ENCODE measurements around the gene NTSR1.

The NTSR1 gene

DNA sequence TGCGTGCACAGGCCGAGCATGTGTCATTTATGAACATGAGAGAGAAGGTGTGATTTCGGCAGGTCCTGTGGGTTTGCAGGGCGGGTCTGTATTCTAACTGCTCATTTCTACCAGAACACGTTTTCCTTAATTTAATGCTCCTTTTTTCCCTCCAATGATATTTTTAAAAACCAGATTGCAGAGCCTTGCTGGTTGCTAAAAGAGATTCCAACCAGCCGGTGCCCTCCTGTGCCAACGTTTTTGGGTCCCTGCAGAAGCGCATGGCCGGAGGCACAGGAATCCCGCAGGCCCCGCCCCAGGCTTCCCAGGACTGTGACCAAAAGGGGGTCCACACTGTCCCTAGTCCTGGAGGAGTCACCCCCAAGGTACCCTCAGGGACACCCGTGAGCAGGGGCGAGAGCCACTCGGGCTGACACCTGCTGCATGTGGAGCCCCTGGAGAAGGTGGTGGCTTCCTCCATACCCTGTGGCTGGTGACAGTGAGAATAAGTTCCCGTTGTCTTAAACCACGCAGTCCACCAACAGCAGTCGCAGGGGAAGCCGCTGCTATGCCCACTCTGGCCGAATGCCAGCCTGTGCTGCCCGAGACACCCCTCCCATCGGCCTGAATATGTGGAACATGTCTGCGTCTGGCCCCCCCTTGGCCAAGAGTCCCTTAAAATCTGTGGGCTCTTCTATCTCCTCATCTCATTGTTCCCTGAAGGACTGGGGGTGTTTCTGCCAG lies 15.7 kb upstream of the NTSR1 start:
- no peak for DNase-seq (ENCODE audit: low read depth in 1 of 2, low spot score in 1 of 2)

DNA sequence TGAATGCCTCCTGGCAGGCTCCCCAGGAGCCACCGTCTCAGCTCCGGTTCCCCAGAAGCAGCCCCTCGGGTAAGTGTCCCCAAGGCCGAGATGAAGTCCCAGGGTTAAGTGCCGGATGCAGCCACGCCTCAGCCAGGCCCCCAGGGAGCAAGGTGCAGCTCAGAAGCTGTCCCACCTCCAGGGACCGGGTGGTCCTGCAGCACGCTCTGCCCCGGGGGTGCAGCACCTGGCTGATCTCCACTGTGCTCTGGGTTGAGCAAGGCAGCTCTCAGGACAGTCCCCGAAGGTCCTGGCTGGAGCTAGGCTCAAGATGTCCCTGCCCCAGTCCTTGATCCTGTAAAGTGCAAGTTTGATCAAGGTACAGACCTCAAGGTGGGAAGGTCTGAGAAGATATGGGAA lies 15.1 kb upstream of the NTSR1 start:
- no peak for DNase-seq (ENCODE audit: low read depth in 1 of 2, low spot score in 1 of 2)

DNA sequence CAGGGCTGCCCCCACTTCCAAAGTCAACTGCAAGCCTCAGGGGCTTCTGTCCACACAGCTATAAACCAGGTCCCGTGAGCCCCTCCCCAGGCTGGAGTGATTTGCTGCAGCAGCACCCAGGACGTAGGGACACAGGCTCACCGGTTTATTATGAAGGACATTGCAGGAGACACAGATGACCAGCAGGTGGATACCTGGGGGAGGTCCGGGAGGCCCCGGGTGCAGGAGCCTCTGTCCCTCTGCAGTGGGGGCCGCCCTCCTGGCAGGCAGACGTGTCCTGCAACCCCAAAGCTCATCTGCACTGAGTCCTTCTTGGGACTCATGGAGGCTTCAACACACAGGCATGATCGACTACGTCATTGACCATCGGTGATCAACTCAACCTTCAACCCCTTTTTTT lies 14.5 kb upstream of the NTSR1 start:
- no peak for DNase-seq (ENCODE audit: low read depth in 1 of 2, low spot score in 1 of 2)

DNA sequence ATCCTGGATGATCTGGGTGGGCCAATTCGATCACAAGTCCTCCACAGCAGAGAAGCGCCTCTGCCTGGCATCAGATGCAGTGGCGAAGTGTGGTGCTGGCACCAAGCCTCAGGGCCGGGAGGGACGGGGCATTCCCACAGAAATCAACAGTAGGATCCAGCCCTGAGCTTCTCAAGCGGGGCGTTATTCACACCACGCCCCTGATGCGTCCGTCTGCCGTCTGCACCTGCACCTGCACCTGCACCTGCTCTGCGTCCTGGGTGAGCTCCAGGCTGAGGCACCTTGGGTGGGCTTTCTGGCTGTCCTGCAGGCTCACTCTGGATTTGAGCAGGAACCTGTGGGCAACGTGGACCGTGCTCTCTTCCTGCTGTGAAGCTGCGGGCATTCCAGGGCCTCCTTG lies 13.8 kb upstream of the NTSR1 start:
- no peak for DNase-seq (ENCODE audit: low read depth in 1 of 2, low spot score in 1 of 2)

DNA sequence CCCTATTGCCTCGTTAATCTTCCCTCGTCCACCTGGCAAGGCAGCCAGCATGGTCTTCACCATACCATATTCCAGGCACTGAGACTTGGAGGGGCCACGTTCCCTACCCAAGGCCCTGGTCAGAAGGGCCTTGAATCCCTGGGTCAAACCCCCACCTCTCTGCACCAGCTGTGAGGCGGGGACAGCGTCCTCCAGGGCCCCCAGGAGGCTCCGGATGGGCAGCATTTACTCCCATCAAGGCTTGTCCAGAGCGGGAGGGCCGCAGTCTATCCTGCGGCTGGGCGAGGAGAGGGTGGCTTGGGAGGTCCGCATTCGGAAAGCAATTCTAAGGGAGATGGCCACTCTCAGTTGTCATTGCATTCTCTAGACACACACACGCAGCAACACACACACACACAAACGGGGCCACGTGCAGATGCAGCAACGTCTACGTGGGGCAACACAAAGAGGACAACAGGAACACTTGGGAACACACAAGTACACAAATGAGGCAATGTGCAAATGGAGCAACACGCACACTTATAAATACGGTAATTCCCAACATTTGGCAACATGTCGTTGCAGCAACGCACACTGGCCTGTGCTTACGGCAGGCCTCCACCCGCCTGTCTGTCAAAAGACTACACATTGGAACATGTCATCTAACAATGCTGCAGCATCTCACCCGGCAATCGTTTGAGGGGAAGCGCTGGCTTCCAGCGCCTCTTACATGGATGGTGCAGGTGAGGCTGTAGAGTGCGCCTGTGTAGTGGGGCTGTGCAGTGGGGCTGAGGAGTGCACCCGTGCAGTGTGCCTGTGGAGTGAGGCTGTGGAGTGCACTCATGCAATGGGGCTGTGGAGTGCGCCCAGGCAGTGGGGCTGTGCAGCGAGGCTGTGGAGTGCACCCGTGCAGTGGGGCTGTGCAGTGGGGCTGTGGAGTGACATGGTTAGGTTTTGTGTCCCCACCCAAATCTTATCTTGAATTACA lies 12.9 kb upstream of the NTSR1 start:
- DNase-seq (ENCODE audit: low read depth in 1 of 2, low spot score in 1 of 2) = no peak

DNA sequence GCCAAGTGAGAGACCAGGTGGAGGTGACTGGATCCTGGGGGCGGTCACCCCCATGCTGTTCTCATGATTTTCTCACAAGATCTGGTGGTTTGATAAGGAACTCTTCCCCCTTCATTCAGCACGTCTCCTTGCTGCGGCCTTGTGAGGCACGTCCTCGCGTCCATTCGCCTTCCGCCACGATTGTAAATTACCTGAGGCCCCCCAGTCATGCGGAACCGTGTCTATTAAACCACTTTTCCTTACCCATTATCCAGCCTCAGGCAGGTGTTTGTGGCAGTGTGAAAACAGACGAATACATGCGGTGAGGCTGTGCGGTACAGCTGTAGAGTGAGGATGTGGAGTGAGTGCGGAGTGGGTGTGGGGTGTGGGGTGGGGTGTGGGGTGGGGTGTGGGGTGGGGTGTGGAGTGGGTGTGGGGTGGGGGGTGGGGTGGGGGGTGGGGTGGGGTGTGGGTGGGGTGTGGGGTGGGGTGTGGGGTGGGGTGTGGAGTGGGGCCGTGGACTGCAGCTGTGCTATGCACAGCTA lies 12.1 kb upstream of the NTSR1 start:
- no peak for DNase-seq (ENCODE audit: low read depth in 1 of 2, low spot score in 1 of 2)

DNA sequence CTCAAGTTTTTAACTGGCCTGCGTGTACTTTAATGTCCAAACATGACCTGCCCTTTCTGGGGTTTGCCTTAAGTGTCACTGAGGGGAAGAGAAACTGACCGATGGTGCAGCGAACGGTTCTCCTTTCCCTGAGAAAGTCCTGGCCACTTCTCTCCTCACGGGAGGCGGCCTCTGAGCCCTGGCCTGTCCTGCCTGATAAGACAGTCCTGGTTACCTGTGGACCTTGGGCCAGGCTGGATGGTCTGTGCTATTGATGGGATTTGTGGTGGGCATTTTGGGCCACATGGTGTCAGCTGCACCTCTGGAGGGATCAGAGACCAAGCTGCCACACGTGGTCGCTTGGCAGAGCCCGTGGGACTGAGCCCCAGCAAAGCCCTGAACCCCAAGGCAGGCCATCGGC lies 11.6 kb upstream of the NTSR1 start:
- DNase-seq (ENCODE audit: low read depth in 1 of 2, low spot score in 1 of 2) = no peak

DNA sequence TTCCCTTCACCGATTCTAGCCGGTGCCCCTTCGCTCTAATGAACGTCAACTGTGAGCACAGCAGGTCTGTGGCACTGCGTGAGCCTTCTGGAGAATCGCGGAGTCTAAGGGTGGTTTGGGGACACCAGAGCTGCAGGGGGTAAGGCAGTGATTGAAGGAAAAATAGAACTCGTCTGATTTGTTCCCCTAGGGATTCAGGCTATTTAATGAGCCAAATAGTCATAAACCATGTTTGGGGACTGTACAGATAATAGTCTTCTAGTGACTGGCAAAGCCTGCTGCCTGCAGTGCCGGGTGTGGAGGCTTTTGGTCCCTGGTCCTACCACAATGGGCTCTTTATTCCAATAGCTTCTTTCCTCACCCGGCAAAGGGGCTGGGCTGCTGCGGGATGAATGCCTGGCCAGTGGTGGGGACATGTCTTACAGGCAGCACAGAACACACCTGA lies 11.1 kb upstream of the NTSR1 start:
- DNase-seq (ENCODE audit: low read depth in 1 of 2, low spot score in 1 of 2) = no peak

DNA sequence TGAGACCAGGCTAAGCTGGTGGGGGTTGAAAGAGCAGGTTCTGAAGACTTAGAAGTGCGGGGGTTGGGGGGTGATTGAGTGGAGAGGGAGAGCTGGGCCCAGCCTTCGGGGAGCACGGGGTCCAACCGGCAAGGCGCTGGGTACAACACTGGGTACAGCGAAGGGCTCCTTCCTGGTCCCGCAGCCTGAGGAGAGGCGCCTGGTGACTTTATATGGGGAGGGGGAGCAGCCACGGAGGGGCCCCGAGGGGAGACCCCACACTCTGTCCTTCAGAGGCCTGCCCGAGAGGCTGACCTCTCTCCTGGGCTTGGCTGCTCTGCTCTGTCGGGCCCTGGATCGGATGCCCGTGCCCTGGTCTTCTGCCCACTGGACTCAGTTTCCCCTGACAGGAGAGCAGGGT lies 10.4 kb upstream of the NTSR1 start:
- DNase-seq (ENCODE audit: low read depth in 1 of 2, low spot score in 1 of 2) = no peak

DNA sequence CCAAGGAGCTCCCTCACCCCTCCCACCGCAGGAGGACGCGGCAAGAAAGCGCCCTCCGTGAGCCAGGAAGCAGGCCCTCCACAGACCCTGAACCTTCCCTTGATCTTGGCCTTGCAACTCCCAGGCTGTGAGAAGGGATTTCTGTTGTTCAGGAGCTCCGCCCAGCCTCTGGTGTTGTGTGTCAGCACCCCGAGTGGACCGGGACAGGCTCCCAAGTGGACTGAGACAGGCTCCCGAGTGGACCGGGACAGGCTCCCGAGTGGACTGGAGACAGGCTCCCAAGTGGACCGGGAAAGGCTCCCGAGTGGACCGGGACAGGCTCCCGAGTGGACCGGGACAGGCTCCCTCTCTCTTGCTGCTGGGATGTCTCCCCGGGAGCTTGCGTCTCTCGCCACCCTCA lies 9.3 kb upstream of the NTSR1 start:
- DNase-seq (ENCODE audit: low read depth in 1 of 2, low spot score in 1 of 2) = no peak

DNA sequence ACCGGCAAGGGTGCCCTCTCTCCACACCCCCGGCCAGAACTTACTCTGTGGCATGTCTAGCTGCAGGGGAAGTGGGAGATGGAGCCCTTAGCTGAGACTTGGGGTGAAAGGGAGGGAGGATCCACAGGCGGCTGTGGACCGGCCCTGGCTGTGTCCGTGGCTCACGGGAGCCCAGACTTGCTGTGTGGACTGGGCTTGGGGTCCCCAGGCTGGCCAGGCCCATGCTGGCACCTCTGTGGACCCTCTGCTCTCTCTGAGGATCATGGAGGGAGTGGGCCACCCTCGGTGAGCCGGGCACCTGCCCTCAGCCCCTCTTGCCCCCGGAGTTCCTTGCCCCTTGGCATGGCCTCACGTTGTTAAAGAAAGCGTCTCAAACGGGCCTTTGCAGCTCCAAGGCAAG lies 8.9 kb upstream of the NTSR1 start:
- no peak for DNase-seq (ENCODE audit: low read depth in 1 of 2, low spot score in 1 of 2)

DNA sequence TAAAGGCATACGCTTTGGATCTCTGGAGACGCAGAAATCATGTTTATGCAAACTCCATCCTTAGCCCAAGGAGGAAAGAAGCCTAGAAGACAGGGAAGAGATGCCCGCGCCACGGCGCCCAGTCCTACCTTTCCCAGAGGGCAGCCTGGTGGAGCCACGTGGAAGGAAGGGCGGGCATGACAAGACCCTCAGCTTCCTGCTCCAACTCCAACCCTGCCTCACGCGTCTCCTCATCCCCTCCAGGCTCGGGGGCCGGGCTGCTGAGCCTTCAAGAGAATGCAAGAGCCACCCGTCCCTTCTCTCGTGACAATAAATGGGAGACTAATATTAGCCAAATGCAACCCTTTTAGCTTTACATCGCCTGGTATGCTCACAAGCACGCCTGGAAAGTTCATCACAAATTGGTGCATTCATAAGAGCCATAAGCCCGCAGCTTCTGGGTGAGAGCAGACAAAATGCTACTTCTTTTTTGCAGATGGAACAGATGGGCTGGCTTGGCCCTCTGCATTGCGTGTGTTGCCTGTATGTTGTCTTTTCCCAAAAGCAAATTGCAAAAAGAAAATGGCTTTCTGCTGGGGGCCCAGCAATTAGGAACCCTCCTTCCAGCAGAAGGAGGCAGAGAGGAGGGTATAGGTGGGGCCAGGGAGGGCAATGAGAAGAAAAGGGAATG lies 8.2 kb upstream of the NTSR1 start:
- DNase-seq (ENCODE audit: low read depth in 1 of 2, low spot score in 1 of 2) = no peak

DNA sequence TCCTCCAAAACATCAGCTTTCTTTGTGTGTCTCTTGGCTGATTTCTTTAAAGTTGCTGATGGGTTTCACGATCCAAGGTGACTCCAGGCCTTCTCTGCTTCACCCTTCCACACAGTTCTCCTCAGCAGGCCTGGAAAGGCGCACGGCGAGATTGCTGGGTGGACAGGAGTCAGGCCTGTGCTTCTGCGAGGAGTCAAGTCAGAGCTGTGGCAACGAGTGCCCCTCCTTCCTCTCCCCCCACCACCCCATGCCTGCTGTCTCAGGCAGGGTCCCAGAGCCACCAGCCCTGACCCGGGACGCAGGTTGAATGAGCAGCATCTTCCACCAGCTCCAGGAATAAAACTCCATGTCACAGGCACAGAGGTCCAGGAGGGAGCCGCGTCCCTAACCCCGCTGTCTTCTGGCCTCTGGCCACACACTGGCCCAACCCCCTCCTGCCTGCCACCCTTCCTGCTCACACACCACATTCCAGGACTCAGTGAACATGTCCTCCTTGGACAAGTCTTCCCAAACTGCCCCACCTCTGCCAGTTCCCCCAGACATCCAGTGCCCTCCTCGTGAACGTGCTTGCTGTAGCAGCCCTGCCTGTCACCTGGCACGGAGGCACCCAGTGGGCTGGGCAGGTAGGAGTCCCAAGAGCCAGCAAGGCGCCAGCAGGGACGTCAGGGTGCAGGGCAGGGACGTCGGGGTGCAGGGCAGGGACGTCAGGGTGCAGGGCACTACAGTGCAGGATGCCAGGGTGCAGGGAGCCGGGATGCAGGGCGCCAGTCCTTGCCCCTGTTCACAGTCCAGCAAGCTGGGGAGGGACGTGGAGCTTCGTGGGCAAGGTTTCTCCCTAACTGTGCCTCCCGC lies 7.2 kb upstream of the NTSR1 start:
- DNase-seq (ENCODE audit: low read depth in 1 of 2, low spot score in 1 of 2) = no peak

DNA sequence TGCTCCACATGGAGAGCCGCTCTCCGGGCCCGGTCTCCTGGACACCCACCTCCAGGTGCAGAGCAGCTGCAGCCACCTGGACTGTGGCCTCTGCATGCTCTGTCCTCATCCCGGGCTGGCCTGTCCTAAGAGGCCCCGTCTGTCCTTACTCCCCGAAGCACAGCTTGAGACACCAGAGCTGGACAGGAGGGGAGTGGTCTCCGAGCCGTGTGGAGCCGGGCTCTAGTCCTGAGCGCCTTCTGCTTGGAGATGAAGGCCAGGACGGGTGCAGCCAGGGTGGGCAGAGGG lies 6.7 kb upstream of the NTSR1 start:
- no peak for DNase-seq (ENCODE audit: low read depth in 1 of 2, low spot score in 1 of 2)

DNA sequence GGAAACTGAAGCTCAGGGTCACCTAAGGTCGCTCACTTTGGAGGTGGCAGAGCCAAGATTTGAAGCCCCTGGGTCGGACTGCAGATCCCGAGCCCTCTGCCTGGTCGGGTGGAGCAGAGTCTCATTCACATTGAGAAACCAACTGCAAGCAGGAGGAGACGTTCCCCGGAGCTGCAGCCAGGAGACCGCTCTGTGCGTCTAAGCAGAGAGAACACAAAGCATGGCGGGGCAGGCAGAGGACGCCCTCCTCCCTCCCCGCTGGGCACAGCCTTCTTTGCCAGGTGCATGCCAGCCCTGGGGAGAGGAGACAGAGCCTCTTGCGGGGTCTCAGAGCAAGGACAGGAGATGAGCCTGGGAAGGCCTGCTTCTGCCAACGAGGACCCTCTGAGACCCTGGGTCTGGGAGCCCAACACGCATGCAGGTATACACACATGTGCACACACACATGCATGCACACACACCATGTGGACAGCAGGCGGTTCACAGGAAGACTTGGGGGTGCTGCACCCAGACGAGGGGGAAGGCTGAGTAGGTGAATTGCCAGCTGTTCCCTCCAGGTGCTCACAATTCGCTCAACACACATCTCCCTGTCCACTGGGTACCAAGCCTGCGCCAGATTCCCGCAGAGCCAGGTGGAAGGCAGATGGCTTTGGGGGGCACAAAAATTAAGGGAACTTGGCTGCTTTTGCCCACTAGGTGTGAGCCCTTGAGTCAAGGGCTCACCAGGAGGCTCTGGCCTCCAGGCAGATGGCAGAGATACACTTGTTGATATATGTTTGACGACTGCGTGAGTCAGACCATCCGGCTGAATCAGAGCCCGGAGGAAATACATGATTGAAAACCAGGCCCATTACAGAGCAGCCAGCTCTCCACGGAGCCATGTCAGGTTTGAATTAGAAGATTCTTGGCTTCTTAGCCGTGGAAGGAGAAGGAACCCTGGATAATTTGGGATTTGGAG lies 5.5 kb upstream of the NTSR1 start:
- no peak for DNase-seq (ENCODE audit: low read depth in 1 of 2, low spot score in 1 of 2)

DNA sequence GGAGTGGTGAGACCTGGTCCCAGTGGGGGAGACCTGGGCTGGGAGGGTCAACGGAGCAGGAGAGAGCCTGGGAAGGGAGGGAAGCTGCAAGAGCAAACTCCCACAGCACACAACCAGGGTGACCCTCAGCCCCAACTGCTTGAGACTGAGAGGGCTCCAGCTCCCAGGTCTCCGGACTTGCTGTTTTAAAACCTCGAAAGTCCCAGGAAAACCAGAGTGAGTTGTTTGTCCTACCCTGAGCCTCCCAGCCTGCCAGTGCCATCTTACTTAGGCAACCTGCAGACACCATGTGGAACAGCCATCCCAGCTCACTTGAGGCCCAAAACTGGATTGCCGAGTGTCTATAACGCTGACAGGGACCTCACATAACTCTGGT lies 4.8 kb upstream of the NTSR1 start:
- no peak for DNase-seq (ENCODE audit: low read depth in 1 of 2, low spot score in 1 of 2)

DNA sequence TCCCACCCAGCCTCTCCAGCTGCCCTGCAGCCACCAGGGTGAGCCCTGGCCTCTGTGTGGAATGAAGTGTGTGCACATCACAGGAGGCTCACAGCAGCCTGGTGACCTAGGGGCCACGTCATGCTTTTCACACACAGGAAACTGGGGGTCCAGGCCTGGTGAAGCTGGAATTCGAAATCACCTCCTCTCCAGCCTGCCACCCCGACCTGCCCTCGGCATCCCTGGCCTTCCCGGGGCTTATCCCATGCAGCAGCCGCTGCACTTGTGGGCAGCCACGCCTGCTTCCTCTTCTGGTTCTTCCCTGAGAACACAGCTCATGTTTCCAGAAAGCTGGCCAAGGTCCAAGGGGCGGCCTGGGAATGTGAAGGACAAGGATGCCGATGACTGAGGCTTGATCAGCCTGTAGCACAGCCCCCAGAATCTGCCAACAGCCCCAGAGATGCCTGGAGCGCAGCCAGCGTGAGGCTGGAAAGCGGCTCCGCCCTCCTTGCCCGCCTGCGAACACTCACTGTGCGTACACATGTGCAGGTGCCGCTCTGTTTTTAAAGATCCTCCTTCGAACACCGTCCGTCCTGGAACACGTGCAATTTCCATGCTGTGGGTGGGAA lies 4.2 kb upstream of the NTSR1 start:
- no peak for DNase-seq (ENCODE audit: low read depth in 1 of 2, low spot score in 1 of 2)

DNA sequence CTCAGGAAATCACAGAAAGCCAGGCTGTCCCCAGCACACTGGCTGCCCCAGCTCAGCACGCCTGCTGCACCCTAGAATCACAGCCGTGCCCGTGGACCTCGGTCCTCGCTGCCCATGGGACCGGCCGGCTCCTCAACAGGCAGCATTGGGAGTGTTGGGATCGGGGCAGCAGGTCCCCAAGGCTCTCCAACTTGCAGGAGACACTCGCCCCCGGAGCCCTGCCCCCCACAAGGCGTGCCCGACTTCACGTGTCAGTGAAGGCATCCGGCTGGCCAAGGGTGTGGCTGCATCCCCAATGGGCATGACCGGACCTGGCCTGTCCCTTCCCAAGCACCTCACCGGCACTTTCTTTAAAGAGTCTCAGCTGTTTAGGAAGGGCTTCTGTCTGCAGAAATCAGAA lies 3.0 kb upstream of the NTSR1 start:
- DNase-seq (ENCODE audit: low read depth in 1 of 2, low spot score in 1 of 2) = no peak

DNA sequence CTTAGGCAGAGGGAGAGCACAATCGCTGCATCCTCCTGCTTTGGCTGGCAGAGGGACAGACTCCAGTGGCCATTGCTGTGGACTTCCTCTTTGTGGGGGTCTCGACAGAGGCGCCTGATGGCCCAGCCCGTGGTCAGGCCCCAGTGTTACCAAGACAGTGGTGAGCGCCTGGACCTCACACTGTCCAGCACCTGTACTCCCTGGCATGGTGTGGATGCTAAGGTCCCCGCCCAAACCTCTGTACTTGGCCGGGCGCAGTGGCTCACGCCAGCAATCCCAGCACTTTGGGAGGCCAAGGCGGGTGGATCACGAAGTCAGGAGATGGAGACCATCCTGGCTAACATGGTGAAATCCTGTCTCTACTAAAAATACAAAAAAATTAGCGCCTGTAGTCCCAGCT lies 2.3 kb upstream of the NTSR1 start:
- DNase-seq (ENCODE audit: low read depth in 1 of 2, low spot score in 1 of 2) = no peak

DNA sequence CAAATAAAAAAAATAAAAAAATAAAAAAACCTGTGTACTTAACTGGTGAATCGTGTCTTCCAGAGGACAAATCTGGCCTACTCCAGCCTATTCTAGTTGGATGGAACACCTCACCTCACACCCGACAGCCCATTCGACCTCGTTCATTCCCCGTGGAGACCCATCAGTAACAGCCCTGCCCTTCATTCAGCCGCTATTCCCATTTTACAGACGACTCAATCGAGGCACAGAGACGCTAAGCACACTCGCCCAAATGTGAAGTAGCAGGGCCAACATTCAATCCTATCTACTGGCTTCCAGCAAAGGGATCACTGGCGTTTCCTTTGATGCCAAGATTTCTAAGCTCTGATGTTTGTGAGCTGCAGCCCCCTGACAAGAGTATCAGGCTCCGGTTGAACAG lies 1.8 kb upstream of the NTSR1 start:
- no peak for DNase-seq (ENCODE audit: low read depth in 1 of 2, low spot score in 1 of 2)

All from activated T-helper 1 cell treated with anti-CD3 and anti-CD28 coated beads, Interleukin-2, amount 50 U/mL, for 16 hours (primary cell).